CD4-positive, alpha-beta T cell treated with Interleukin-15 for 4 hours (primary cell): ENCODE measurements around the gene PIGL.
"Not testable (repeated sequence)": the region's sequence is repeated elsewhere in the genome, so short reads cannot be mapped to it uniquely, and the experiment has no call there.

Source experiments
- DNase-seq: peaks from one replicate; pipeline ENCODE4 v3.0.0-alpha.2; 2020; ENCODE audit warnings: low spot score

The PIGL gene

GRCh38 chr17:16216341-16217001, 539 bp upstream of the PIGL start:
- DNase-seq = not testable (repeated sequence)

DNA sequence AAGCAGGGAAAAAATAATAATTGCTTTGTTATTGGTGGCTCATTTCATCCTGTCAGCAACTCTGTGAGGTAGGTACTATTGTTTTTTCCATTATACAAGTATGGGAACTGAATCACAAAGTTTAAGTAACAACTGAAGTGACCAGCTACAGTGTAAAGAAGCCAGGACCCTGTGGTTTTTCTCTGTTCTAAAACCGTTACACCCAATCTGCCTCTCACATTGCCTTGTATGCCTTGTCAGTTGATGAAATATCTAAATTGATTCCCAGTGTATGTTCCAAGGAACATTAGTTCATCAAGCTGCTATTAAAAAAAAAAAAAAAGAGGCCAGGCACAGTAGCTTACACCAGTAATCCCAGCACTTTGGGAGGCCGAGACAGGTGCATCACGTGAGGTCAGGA, 5.4 kb downstream of the PIGL start:
- DNase-seq = no peak

GRCh38 chr17:16229912-16230561, 13.0 kb downstream of the PIGL start:
- not testable (repeated sequence) for DNase-seq

DNA sequence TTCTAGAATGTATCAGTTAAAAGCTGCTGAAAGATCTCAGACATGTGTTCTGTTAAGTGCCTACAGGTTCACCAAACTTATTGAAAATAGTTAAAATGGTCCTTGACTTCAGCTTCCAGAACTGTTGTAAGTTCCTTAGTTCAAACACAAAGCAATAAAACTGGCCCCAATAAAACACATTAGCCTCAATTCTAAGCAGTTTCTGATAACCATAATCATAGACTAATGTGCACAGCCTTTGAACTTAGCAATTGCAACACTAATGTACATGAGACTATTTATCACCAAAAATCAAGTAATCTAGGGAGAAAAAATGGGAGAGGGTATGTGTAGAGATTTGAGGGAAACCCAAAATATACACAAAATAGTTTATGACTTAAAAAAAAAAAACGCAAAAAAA, 15.4 kb downstream of the PIGL start:
- DNase-seq = no peak

- no peak for DNase-seq
Measured at GRCh38 chr17:16239931-16240330, 22.9 kb downstream of the PIGL start.

DNA sequence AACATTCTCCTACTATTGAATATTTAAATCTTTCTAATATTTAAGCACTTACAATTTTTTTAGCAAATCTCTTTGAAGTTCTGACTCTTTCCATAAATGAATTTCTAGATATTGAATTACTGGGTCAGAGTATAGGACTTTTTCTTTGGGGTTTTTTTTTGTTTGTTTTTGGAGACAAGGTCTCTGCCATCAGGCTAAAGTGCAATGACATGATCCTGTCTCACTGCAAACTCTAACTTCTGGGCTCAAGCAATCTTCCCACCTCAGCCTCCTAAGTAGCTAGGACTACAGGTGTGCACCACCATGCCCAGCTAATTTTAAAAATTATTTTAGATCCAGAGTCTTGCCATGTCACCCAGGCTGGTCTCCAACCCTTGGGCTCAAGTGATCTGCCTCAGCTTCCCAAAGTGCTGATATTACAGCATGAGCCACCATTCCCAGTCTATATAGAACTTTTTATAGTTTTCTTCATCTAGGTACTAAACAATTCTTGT, 24.9 kb downstream of the PIGL start:
- no peak for DNase-seq

DNA sequence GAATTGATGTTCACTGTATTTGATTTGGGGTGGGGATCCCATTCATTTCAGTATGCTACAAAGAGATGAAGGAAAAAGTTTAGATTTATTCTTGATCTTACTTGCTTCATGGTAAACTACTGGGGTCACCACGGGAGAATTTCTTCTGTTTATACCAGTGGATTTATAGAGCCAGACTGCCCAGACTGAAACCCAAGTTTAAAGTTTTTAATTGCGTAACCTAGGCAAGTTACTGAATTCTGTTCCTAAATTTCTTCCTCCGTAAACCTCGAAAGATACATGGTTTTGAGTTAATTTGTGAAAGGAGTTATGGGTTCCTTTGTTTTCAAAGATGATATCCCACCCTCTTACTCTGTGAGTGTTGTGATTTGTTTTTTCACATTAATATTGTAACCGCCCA, 26.4 kb downstream of the PIGL start:
- no peak for DNase-seq

DNA sequence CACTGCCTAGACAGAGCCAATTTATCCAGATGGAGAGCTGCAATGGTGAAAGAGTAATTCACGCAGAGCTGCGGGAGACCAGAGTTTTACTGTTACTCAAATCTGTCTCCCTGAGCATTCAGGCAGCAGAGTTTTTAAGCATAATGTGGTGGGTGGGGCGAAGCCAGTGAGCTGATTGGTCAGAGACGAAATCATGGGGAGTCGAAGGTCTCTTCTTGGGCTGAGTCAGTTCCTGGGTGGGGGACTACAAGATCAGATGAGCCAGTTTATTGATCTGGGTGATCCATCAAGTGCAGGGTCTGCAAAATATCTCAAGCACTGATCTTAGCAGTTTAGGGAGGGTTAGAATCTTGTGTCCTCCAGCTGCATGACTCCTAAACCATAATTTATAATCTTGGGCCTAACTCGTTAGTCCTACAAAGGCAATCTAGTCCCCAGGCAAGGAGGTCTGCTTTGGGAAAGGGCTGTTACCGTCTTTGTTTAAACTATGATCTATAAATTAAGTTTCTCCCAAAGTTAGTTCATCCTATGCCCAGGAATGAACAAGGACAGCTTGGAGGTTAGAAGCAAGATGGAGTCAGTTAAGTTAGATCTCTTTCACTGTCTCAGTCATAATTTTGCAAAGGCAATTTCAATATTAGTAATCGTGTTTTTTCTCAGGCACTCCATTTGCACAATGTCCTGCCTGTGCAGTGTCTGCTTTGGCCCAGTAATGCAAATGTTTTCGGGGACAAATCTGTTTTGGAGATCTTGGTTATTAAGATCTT, 27.0 kb downstream of the PIGL start:
- DNase-seq = no peak

DNA sequence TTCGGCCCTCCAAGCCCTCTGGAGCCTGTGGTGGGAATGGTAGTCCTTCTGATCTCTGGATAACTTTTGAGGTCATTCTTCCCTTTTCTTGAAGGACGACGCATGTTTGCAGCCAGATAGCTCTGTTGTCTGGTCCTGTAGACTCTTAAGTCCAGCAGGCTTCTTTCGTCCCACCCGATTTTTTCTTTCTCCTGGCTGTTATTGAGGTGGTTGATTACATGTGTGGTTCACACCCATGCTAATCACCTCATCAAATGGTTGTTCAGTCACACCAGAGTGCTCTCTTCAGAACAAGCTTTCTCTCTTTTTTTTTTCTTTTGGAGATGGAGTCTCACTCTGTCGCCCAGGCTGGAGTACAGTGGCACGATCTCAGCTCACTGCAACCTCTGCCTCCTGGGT, 30.6 kb downstream of the PIGL start:
- no peak for DNase-seq

GRCh38 chr17:16250635-16251034, 33.6 kb downstream of the PIGL start:
- no peak for DNase-seq

DNA sequence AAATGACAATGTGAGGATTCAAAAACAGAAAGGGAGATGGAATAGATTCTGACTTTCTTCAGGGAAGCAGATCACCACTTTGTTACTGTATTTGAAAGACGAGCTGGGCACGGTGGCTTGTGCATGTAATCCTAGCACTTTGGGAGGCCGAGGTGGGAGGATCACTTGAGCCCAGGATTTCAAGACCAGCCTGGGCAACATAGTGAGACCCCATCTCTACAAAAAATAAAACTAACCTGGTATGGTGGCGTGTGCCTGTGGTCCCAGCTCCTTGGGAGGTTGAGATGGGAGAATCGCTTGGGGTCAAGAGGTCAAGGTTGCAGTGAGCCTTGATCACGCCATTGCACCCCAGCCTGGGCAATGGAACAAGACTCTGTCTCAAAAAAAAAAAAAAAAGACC, 34.0 kb downstream of the PIGL start:
- no peak for DNase-seq

DNA sequence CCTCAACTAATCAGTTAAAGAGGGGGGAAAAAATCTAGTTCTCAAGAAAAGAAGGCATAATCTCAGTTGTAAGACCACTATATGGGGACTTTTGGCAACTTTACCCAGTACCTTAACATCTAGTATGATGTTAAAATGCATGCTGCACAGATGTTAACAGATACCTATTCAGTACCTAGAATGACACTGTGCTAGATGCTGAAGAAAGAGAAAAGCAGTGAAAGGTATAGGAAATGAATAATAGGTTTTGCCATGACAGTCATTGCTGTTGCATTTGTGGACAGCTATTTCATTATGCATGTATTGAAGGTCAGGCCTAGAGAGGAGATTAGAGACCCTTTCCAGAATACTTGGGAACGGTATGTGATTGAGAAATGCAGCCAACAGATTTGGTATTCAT, 34.5 kb downstream of the PIGL start:
- DNase-seq = no peak

DNA sequence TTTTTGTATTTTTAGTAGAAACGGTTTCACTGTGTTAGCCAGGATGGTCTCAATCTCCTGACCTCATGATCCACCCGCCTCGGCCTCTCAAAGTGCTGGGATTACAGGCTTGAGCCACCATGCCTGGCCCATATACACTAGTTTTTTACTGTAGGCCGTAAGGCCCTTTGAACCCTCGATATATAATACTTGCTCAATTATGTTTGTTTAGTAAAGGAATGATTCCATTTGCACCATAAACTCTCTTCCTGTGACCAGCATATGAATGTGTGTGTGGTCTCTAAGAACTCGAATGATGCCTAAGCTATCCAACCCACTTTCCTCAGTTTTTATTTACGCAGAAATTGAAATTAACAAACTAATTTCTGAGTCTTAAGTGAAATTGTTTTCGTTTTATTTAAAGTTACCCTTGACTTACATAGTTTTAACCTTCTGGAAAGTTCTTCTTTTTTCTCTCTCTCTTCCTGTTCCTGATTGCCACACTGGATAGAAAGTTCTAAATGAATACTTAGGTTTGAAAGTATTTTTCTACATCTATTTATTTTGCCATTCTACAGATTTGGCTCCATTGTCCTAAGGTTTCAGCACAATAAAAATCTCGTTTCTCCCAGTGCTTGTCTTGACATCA, 37.9 kb downstream of the PIGL start:
- DNase-seq = no peak

GRCh38 chr17:16255481-16255921, 38.5 kb downstream of the PIGL start:
- DNase-seq = no peak

GRCh38 chr17:16258901-16259300, 41.9 kb downstream of the PIGL start:
- no peak for DNase-seq

- no peak for DNase-seq
Measured at GRCh38 chr17:16259926-16260325, 42.9 kb downstream of the PIGL start.

DNA sequence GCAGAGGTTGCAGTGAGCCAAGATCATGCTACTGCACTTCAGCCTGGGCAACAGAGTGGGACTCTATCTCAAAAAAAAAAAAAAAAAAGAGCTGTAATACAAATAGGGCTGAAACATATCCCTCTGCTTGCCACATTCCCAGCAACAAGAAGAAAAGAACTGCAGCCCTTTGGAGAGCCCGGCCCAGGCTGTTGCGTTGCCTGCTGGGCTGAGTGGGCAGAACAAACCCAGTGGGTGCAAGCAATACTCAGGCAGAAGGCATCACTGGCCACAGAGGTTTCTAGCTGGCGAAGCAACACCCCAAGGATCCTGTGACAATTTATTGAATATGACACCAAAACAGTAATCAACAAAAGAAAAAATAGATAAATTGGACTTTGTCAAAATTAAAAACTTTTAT, 44.0 kb downstream of the PIGL start:
- no peak for DNase-seq

- DNase-seq = no peak
Measured at GRCh38 chr17:16262201-16262600, 45.2 kb downstream of the PIGL start.

GRCh38 chr17:16267174-16267573, 50.2 kb downstream of the PIGL start:
- DNase-seq = no peak

GRCh38 chr17:16269658-16270057, 52.6 kb downstream of the PIGL start:
- DNase-seq = no peak

DNA sequence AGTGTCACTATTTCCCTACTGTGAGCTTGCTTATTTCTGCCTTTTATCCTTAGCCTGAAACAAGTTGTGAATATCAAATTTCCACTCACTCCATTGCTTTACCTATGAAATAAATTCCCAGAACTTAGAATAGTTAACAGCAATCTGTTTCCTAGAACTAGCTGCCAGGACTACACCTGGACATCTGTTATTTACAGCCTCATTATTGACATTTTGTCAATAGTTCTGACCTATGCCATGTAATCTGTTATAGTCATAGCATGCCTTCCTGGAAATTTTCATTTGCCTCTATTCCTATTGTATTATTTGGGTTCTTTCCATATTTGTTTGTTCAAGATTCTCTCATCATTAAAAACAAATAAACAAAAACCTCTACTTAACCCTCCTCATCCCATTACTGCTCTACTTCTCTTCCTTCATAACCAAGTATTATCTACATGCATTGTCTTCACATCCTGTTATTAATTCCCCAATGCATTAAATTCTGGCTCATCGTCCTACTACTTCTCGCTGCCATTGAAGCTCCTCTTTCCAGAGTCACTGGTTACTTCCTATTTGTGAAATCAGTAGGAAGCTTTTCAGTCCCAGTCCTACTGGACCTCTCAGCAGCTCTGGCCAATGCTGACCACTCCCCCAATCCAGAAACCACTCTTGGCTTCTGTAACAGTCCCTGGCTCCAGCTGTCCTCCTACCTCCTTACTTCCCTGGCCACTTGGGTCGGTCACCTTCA, 55.3 kb downstream of the PIGL start:
- DNase-seq = no peak

DNA sequence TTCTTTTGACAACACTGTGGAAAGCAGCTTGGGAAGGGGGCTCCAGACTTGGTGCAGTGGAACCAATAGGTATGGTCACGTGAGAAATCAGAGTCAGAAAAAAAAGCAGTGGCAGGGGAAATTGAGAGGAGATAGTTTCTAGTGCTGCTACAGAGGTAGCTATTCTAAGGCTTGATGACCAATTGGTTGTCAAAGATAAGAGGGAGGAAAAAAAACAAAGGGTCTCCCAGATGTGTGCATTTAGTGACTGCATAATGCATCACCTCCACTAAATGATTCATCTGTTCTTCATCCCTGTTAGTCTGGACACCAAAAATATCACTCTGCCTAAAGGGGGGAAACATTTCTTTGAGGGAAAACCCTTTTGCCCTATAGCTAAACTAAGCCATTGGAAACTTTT, 56.5 kb downstream of the PIGL start:
- DNase-seq = no peak
